KG1 (cell line): Measurements from ENCODE around the gene ACTN4.

Source experiments
- DNase-seq: peaks from one replicate; lab custom pipeline; 2025; lab: John Stamatoyannopoulos, UW

ACTN4 gene

GRCh38 chr19:38678217-38678890 lies 30.9 kb downstream of the ACTN4 start:
- DNase-seq, result no peak

DNA sequence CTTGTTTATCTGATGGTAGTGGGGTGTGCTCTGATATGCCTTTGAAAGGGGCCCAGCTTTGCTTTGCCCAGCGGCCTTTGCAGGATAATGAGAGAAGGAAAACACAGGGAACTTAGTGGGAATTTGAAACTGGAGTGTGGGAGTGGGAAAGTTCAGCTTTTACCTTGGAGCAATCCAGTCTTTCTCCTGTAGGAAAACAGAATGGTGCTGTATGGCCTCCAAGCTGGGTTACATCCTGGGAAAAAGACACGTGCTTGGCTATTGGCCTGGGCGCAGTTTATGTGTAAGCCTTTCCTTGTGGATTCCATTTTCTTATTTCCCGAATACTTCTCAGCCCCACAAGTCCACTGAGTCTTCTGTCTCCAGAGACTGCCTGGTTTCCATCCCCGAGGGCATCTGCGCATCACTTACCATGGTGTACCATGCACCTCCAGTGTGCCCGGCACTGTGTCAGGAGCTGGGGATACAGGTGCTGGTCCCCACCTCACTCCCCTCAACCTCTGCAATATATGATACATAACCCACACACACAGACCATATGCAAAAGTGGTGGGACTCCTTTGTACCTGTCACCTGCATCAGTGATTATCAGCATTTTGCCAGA lies 31.5 kb downstream of the ACTN4 start:
- no peak for DNase-seq

DNA sequence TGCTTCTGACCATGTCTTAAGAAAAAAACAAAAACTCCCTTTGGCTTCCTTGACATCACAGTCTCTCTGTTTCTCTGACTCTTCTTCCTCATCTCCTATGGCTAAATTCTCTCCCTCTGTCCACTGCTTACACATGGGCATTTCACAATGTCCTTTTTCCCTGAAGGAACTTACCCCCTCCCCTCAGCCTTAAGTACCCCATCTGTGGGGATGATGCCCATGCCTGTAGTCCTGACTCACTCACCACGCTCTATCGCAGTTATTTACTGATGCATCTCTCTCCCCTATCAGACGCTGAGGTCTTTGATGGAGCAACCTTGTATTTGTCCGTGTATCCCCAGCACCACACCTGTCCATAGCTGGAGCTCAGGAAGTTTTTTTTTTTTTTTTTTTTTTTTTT lies 32.4 kb downstream of the ACTN4 start:
- no peak for DNase-seq

- DNase-seq, result no peak
Measured at GRCh38 chr19:38682195-38682867, 34.9 kb downstream of the ACTN4 start.

DNA sequence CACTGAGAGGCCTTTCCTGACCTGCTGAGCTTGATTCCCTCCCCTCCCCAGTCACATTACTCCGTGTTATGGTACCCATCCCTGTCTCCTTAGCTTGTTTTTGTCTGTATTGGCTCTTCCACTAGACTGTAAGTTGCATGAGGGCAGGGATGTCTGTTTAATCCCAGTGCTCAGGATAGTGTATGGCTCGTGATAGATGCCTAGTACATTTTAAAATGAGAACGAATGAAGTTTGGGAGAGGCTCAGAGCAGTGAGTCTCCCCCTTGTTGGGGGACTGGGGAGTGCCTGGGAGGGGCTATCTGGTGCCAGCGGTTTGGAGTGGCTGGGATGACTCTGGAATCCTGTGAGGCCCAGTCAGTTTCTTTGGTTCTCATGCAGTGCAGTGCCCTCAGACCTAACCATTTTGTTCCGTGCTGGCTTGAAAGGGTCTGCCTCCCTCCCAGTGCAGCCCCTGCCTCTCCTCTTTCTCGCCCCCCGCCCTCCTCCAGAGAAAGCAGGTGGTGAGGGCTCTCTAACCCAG lies 35.5 kb downstream of the ACTN4 start:
- no peak for DNase-seq

DNA sequence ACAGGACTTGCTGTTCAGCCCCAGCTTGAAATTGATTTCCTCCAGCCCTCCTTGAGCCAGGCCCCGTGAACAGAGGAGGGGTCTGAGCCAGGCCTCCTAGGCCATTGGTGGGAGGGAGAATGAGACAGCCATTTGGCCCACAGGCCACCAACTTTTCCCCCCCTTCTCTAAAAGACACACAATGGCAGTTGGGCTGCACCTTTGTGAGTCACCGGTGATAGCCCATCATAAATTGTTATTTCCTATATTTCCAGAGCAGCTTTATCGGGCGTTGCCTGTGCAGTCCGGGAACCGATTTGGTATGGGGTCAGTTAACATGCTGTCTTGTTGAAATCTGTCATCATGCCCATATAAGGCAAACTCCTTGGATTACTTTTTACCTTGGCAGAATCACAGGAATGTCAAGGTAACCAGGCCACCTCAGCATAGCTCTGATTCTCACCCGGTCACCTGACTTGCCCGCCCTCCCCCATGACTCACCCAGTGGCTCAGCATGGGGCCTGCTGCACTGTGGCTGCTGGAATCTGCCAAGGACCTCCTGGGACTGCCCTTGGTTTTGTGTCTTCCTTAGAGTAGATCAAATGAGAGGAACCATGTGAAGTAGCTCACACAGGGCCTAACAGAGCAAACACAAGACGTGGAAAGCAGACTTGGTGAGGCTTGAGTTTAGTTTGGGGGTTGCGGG lies 36.1 kb downstream of the ACTN4 start:
- DNase-seq, result no peak

DNA sequence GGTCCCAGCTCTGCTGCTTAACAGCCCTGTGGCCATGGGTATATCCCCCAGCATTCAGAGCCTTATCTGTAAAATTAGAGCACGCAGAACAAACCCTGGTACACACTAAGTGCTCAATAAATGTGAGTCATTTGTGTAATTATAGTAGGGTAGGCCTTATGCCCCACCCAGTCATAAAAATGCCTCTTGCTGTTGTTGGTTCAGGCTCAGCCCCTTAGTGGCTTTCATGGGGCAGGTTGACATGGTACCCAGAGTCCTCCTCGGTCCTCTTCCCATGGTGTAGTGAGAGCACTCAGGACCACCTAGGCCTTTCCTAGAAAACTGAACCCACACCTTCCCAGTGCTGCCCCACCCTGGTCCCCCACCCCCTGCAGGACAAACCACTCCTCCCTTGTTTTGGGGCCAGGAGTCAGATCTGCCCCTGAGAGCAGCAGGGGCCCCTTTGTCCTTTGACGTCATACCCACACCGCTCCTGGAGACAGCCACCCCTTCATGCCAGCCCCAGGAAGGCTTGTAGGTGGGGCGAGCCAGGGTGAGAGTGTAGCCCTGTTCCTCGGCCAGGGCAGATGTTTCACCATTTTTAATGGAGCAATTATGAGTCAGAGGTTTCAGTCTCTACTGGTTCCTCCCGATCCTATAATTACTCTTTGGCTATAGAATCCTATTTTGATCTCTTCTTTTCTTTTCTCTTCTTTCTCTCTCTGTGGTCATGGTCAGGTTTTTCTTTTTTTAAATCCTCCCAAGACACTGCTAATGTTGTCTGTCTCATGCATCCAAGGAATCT lies 36.8 kb downstream of the ACTN4 start:
- DNase-seq, result no peak

- DNase-seq, result no peak
Measured at GRCh38 chr19:38684862-38685665, 37.6 kb downstream of the ACTN4 start.

- DNase-seq, result no peak
Measured at GRCh38 chr19:38685666-38686529, 38.4 kb downstream of the ACTN4 start.

DNA sequence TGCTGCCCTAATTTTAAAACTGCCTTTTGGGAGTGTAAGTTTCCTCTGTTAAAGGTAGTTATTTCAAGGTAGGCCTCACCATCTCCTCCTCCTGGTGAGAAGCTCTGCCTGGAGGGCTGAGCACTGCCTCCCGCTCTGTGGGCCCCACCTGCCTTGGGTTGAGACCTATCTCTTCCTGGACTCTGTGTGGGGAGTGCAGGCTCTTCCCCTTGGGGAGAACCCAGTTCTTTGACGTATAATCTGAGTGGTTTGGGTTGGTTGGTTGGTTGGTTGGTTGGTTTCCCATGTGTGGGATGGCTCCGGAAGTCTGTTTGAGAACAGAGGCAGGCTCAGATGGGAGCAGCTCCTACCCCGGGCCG lies 39.1 kb downstream of the ACTN4 start:
- DNase-seq, result no peak

GRCh38 chr19:38687837-38688378 lies 40.5 kb downstream of the ACTN4 start:
- no peak for DNase-seq

GRCh38 chr19:38690146-38690545 lies 42.7 kb downstream of the ACTN4 start:
- DNase-seq, result no peak

DNA sequence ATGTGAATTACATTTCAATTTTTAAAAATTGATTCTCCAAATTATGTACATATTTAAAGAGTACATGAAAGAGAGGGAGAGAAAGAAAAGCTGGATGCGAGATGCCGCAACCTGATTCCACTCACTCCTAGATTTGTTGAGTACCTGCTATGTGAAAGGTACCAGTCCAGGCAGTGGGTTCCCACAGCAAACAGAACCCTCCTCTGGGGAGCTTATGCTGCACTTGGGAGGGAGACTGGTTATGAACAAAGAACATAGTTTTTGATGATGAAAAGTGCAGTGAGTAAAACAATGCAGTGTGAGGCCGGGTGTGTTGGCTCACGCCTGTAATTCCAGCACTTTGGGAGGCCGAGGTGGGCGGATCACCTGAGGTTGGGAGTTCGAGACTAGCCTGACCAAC lies 43.4 kb downstream of the ACTN4 start:
- no peak for DNase-seq

- DNase-seq, result no peak
Measured at GRCh38 chr19:38691938-38692457, 44.5 kb downstream of the ACTN4 start.

DNA sequence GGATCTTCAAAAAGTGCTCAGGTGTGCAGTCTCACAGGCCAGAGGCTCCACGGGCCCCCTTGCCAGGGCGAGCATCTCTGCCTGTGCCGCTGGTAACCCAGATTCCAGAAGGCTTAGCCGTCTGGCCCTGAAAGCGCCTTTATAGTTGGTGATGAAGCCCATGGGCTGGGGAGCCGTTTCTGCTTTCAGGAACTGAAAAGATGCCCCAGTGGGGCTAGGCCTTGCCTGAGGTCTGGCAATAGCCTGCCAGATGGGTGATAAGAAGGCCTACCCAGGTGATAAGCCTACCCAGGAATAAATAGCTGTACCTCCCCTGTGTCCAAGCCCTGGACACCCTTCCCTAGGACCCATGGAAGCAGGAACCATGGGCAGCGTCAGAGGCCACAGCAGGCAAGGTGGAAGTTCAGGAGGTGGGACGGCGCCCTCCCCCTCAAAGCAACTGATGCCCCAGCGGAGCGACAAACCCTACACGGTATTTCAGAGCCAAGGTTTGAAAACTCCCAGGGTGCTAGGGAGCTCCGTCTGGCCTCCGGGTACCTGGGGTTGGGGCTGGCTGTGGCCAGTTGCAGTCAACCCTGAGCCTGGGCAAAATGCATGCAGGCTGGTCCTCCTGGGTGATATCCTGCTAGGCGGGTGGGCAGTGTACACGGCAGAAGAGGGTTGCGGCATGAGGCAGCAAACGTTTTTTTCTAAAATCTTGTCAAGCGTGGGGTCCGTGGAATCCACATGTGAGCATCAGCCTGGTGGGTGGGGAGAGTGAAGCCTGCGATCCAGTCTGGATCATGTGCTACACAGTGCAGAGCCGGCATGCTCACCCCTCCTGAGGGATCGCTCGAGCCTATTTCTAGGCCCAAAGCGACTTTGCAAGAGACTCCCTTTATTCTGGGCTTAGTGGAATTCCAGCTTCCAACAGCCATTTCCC lies 45.3 kb downstream of the ACTN4 start:
- no peak for DNase-seq

- peak; percentile 73 for DNase-seq
Measured at GRCh38 chr19:38693380-38694223, 46.2 kb downstream of the ACTN4 start.

DNA sequence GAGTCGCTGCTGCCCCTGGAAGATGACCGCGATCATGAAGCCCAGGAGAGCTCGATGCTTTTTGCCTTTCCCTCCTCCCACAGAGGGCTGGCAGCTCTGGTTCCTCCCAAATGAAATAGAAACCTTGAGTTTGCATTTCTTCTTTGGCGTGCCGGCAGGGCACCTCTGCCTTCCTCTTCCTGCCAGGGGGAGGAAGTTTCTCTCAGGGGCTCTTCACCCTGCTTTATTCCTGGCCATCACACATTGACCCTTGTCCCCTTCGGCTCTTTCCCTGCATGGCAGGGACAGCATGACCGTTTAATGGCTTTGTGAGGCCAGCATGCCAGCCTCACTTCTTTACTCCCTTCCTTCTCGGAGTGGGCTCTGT lies 47.9 kb downstream of the ACTN4 start:
- DNase-seq, result no peak
